Measurements from ENCODE around the gene REV3L.
"Not testable (repeated sequence)": the region's sequence is repeated elsewhere in the genome, so short reads cannot be mapped to it uniquely, and the experiment has no call there.

The REV3L gene

DNA sequence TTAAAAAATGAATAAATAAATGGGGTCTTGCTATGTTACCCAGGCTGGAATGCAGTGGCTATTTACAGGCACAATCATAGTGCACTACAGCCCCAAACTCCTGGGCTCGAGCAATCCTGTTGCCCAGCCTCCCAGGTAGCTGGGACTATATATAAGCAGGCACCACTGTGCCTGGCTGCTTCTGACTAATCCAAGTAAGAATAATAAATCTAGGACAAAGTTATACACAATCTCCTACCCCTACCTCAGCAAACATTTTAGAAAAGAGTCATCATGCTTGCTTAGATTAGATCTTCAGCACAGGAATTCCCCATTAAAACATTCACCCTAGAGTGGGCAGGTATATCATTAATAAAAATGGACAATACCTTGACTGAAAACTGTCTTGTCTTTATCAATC lies 124.6 kb downstream of the REV3L start:
- no peak for DNase-seq

- DNase-seq: no peak
Measured at GRCh38 chr6:111357705-111358104, 125.3 kb downstream of the REV3L start.

DNA sequence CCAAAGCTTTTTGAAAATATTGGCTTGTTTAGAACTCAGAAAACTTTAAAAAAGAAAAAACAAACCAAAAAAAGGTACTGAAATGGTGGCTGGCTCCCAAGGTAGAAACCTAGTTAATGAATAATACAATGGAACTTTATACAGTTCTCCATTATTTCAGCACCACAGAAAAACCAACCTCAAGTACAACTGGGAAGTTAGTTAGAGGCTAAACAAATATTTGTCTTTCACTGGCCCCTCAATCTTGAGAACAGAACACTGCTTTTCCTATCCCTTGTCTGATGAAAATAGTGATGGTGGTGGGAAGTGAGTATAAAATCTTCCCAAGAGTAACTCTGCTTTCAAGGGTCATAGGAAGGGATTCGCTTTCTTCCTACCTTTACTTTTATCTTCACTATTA lies 126.5 kb downstream of the REV3L start:
- DNase-seq: no peak

DNA sequence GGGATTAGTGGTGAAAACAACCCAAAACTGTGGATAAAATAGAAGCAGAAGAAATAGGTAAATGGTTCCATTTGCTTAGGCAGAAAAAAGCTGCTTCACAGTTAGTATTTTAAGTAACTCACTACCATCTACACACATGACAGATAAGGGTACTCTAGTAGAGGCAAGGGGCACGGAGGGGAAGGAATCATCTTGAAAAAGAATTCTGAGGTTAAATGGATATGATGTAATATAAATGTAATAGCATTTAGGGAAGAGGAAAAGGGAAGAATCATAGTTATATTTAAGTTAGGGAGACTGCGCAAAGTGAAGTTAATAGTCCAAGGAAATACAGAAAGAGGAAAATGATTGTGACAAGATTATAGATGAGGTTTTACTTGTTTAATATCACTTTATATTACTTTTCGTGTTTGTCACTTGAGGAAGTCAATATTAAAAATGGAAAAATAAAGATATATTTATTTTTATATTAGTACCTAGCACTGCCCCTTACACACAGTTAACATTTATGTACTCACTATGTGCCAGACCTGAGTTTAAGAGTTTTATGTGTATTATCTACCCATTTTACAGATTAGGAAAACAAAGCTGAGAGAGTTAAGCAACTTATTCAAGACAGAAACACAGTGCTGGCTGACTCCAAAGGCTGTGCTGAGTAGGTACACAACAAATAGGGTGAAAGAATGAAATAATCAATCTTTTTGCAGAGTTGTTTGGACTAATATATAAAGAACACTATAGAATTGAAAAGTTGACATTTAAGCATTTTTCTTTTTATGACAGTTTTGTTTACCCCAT lies 128.1 kb downstream of the REV3L start:
- DNase-seq: no peak

DNA sequence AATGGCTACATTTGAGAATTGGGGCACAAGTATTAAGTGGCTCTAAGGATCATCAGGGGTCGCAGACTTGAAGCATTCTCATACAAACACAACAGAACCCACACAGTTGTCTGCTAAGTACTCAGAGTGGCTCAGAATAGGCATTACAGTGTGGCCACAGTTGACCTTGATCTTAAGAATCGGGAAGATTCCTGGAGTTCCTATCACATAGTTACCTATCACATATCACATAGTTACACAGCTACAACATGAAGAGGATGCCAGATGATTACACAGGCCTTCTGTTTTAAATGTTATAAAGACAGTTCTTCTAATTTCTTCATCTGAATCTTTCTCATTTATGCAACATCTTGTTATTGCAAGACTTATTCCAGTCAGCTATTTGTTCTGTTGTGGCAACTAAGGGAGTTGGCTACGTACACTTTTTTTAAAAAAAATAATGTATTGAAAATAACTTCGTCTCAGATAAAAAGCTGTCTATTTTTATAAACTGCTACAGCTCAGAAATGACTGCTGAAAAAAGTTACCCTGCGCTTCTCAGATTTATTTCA lies 129.0 kb downstream of the REV3L start:
- no peak for DNase-seq

GRCh38 chr6:111347589-111347988 lies 135.4 kb downstream of the REV3L start:
- DNase-seq: no peak

DNA sequence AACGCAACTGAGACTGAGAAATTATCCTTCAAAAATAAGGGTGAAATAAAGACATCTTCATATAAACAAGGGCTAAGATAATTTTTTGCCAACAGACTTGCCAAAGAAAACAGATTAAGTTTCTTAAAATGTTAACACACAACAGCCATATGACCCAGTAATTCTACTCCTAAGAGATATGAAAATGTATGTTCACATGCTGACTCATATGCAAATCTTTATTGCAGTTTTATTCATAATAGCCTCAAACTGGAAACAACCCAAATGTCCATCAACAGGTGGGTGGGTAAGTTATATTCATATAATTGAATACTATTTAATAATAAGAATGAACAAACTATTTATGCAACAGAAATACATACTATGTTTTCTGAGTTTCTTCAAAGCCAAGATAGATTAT lies 140.1 kb downstream of the REV3L start:
- no peak for DNase-seq

GRCh38 chr6:111339294-111339693 lies 143.7 kb downstream of the REV3L start:
- no peak for DNase-seq

GRCh38 chr6:111338843-111339242 lies 144.2 kb downstream of the REV3L start:
- DNase-seq: no peak

GRCh38 chr6:111337829-111338236 lies 145.2 kb downstream of the REV3L start:
- DNase-seq: no peak

- DNase-seq: no peak
Measured at GRCh38 chr6:111329882-111330633, 153.0 kb downstream of the REV3L start.

DNA sequence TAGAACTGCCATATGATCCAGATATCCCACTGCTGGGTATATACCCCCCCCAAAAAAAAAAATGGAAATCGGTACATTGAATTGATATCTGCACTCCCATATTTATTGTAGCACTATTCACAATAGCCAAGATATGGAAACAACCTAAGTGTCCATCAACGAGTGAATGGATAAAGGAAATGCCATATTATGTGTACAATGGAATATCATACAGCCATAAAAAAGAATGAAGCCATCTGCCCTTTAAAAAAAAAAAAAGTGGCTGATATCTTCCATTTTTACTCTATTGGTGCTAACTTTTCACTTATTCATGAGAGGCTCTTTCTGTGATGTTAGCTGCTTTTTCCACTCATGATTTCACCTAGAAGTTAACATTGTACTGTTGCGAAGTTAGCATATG lies 156.5 kb downstream of the REV3L start:
- no peak for DNase-seq

GRCh38 chr6:111322145-111322544 lies 160.9 kb downstream of the REV3L start:
- DNase-seq: no peak

- not testable (repeated sequence) for DNase-seq
Measured at GRCh38 chr6:111307950-111308349, 175.1 kb downstream of the REV3L start.

- no peak for DNase-seq
Measured at GRCh38 chr6:111307275-111307858, 175.7 kb downstream of the REV3L start.

GRCh38 chr6:111306104-111306888 lies 176.7 kb downstream of the REV3L start:
- DNase-seq: no peak

DNA sequence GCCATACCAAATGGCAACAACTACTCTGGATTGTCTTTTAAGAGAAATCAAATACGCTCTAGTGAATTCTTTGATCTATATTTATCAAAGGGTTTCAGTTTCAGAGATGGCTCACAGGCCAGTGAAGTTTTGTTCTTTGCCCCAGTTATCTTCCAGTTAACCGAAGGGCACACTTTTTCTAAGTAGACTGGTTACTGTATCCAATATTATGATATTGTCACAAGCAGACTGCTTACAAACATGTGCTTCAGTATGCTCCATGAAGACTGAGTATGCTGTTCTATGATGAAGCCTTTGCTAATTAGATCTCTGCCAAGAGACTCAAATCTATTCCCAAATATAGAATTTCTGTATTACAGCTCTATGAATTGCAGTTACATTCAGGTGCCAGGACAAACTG lies 181.1 kb downstream of the REV3L start:
- DNase-seq: no peak

- not testable (repeated sequence) for DNase-seq
Measured at GRCh38 chr6:111300938-111301800, 181.8 kb downstream of the REV3L start.

DNA sequence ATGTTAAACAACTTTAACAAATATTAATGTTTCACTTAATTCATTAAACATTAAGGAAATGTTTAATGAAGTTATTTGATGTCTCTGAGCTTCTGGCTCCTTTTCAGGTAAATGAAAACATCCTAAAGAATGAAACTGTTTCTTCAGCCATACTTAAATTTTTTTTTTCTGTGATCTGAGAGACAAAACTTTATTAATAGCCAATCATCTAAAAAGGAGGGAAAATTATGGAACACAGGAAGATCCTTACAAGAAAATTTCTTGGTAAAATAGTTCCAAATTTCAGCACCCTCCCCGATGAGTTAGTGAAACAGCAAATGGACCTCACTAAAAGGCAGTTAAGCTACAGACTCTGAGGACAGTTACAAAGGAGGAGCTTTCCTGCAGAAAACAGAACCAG lies 185.2 kb downstream of the REV3L start:
- no peak for DNase-seq

DNA sequence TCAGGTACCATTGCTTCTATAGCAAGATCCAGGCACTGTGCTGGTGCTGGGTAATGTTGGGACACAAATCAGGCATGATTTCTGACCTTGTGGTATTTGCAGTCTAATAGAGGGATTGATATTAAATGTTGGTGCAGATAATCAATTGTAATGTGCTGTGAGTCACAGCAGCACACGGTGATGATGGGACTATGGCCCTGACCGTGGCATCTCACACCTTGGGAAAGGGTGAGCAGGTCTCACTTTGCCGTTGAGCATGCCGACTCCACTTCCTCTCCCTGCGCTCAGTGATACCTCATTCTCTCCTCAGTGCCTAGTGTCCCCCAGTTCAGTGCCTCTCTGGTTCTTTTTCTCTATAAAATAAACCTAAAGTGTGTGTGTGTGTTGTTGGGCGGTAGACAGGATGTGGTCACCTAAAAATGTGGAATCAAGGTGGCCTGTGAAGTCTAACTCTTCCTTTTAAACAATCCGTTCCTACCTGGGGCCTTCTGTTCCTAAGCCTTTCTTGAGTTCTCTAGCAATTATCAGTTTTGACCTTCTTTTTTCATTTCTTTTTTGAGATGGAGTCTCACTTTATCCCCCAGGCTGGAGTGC lies 188.5 kb downstream of the REV3L start:
- no peak for DNase-seq
